SH-SY5Y (cell line): ENCODE results near the gene CLIC5.

Experiments
- GATA2 ChIP-seq: IDR thresholded peaks from 2 replicates; pipeline ENCODE4 v1.6.1; 2011; ENCODE audit warnings: mild to moderate bottlenecking, low read depth, low read length
- GATA3 ChIP-seq: IDR thresholded peaks from 2 replicates; pipeline ENCODE4 v1.6.1; 2011; ENCODE audit warnings: low read depth, mild to moderate bottlenecking, low read length, moderate library complexity

- TF ChIP-seq GATA2: no peak
- TF ChIP-seq GATA3: no peak
Measured at GRCh38 chr6:45896783-45897441, 118.7 kb downstream of the CLIC5 start.
